ENCODE results near the gene PSMB7.

Gene PSMB7

DNA sequence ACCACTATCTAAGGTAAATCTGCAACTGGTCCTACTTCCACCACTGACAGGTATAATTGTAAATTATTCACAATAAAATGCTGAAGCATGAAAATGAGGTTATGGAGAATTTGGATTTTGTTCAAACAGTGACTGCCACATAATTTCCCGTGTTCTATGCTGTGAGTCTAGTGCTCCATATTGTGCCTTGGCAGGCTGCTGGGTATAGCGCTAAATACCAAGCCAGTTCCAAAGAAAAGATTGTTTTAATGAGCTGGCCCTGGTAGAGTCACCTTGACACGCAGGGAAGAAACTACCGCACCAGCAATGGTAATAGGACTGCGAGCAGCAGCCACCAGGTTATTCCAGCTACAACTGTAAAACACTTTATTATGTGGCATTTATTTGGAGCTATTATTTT is 30.4 kb downstream of the PSMB7 start:
- DNase-seq (ENCODE audit: low spot score in 2 of 2): no peak
- peaks cover 28% of the 10 kb centered on the region for H3K4me1 Mint-ChIP-seq
- ATAC-seq: no peak
- H3K4me3 Mint-ChIP-seq: no peak overlapping the region
- peaks cover 64% of the 10 kb centered on the region for H3K36me3 Mint-ChIP-seq
- no peak overlapping the region for H3K27ac Mint-ChIP-seq
- H3K9me3 Mint-ChIP-seq: no peaks in the 10 kb centered on the region

GRCh38 chr9:124384210-124384609 is 31.0 kb downstream of the PSMB7 start:
- H3K36me3 Mint-ChIP-seq: peaks cover 70% of the 10 kb centered on the region
- H3K27ac Mint-ChIP-seq: no peak overlapping the region
- ATAC-seq: no peak
- H3K4me3 Mint-ChIP-seq: no peak overlapping the region
- no peak for DNase-seq (ENCODE audit: low spot score in 2 of 2)
- no peaks in the 10 kb centered on the region for H3K9me3 Mint-ChIP-seq
- peaks cover 28% of the 10 kb centered on the region for H3K4me1 Mint-ChIP-seq

DNA sequence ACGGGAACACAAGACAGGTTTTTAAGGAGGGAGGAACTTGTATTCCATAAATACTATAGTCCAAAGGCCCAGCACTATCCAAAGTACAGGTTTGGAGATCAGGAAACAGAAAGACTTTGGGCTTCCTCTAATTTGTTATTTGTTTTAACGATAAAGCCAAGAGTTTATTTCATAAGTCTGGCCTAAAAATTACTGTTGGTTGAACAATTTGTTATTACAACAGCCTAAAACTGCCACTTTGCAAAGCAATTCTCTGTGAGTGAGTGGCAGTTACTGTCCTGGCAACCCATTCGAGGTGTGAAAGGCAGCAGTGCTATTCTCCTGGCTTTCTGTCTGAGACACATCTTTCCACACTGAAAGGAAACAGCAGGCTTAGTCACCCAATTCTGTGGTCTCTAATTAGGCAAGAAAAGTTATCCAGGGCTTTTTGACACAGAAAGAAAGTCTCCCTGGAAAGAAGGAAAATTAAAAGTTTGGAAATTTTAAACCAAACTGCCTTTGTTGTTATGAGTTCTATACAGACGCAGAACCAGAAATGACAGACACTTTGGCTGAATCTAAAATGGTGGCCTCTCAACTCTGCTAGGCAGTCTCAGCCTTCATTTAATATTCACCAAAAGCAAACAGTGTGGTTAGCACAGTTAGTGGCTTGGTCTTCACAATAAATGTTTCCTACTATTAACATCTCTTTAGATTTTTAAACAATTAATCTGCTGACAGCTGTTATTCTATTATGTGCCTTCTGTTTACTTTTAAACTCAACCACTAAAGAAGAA is 33.9 kb downstream of the PSMB7 start:
- peaks cover 19% of the 10 kb centered on the region for H3K4me1 Mint-ChIP-seq
- H3K4me3 Mint-ChIP-seq: no peak overlapping the region
- H3K9me3 Mint-ChIP-seq: no peaks in the 10 kb centered on the region
- peaks cover 71% of the 10 kb centered on the region for H3K36me3 Mint-ChIP-seq
- no peak overlapping the region for H3K27ac Mint-ChIP-seq
- ATAC-seq: peak; percentile 72
- no peak for DNase-seq (ENCODE audit: low spot score in 2 of 2)

- DNase-seq (ENCODE audit: low spot score in 2 of 2): peak in 1 of 2 donors; percentile 25
- Mint-ChIP-seq H3K36me3 (peaks cover 48% of the 10 kb centered on the region), H3K9me3 (no peaks in the 10 kb centered on the region), H3K4me3 (no peak overlapping the region), H3K4me1 (peaks cover 14% of the 10 kb centered on the region), H3K27ac (peak overlapping the region; percentile 32)
- no peak for ATAC-seq
Observed at GRCh38 chr9:124377551-124378406, 37.5 kb downstream of the PSMB7 start.

DNA sequence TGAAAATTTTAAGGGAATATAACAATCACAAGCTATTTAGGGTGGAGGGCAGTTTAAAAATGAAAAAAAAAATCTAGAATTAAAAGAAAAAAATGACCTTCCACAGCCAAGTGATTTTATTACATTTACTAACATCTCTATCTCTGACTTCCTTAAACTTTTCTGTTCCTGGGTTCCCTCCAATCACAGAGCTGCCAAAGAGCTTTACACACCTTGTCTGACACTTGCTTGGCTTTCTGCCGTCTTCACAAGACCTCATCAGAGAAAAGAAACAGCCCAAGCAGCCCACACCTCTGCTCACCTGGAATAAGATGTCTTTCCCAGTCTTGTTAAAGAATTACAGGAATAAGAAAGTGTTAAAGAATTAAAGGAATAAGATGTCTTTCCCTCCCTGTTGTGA is 38.9 kb downstream of the PSMB7 start:
- no peak for ATAC-seq
- H3K27ac Mint-ChIP-seq: peak overlapping the region; percentile 32
- DNase-seq (ENCODE audit: low spot score in 2 of 2): peak in 1 of 2 donors; percentile 18
- peaks cover 42% of the 10 kb centered on the region for H3K36me3 Mint-ChIP-seq
- no peak overlapping the region for H3K4me3 Mint-ChIP-seq
- H3K9me3 Mint-ChIP-seq: no peaks in the 10 kb centered on the region
- peaks cover 26% of the 10 kb centered on the region for H3K4me1 Mint-ChIP-seq

DNA sequence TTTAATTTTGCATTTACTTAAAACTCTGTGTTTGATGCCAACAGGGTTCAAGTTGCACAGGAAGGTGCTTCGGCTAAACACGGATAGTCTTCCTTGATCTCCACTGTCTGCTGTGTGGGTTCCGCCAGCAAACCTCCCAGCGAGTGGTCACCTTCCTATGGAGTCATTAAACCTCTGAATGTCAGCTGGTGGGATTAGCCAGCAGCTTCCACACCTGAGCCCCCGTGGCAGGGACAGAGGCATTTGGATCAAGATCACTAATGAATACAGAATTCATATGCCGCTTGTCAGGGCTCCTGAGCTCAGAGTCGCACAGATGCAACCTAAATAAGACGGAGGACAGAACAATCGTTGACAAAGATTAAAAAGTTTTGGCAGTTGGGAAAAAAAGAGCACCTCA is 39.5 kb downstream of the PSMB7 start:
- DNase-seq (ENCODE audit: low spot score in 2 of 2) (no peak), ATAC-seq (no peak)
- Mint-ChIP-seq H3K9me3 (no peaks in the 10 kb centered on the region), H3K4me3 (no peak overlapping the region), H3K27ac (no peak overlapping the region), H3K36me3 (peaks cover 46% of the 10 kb centered on the region), H3K4me1 (peaks cover 27% of the 10 kb centered on the region)

GRCh38 chr9:124373851-124374250 is 41.4 kb downstream of the PSMB7 start:
- Mint-ChIP-seq H3K4me1 (peaks cover 24% of the 10 kb centered on the region), H3K36me3 (peaks cover 27% of the 10 kb centered on the region), H3K4me3 (no peak overlapping the region), H3K9me3 (no peaks in the 10 kb centered on the region), H3K27ac (no peak overlapping the region)
- ATAC-seq (no peak), DNase-seq (ENCODE audit: low spot score in 2 of 2) (no peak)

GRCh38 chr9:124373386-124373785 is 41.9 kb downstream of the PSMB7 start:
- Mint-ChIP-seq H3K4me1 (peaks cover 28% of the 10 kb centered on the region), H3K4me3 (no peak overlapping the region), H3K27ac (no peak overlapping the region), H3K36me3 (peaks cover 23% of the 10 kb centered on the region), H3K9me3 (no peaks in the 10 kb centered on the region)
- DNase-seq (ENCODE audit: low spot score in 2 of 2) (no peak), ATAC-seq (no peak)

- no peak overlapping the region for H3K27ac Mint-ChIP-seq
- H3K4me1 Mint-ChIP-seq: peaks cover 35% of the 10 kb centered on the region
- no peaks in the 10 kb centered on the region for H3K9me3 Mint-ChIP-seq
- ATAC-seq (no peak), DNase-seq (ENCODE audit: low spot score in 2 of 2) (no peak)
- H3K36me3 Mint-ChIP-seq: peaks cover 23% of the 10 kb centered on the region
- no peak overlapping the region for H3K4me3 Mint-ChIP-seq
Observed at GRCh38 chr9:124372038-124372437, 43.2 kb downstream of the PSMB7 start.

DNA sequence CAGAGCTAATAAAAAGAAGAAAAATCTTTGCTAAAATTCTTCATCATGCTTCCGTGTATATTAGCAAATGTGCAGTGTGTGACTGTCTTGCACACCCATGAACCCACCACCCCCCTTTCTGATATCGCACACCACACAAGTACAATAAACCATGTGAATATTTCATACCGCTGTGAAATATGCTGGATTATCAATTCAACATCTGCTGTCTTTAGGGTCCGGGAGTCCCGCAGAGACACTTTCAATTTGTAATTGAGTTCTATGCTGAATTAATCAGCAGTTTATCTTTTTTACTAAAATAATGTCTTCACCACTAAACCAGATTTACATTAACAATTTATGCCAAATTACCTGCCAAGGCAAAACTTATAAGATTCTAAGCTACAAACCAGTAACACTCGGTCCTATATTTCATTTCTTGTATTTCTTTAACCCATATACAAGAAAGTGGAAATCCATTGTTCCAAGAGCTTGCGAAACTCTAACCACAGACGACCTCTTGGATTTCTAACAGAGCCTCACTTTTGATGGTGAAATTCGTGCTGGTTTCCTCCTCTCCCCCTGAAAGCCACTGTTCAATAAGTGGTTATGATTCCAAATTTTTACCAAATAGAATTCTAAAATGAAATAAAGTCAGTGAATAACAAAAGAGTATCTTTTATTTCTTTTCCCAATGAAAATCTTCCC is 44.2 kb downstream of the PSMB7 start:
- Mint-ChIP-seq H3K4me1 (peaks cover 41% of the 10 kb centered on the region), H3K27ac (no peak overlapping the region), H3K36me3 (peaks cover 23% of the 10 kb centered on the region), H3K4me3 (no peak overlapping the region), H3K9me3 (no peaks in the 10 kb centered on the region)
- DNase-seq (ENCODE audit: low spot score in 2 of 2) (no peak), ATAC-seq (no peak)

GRCh38 chr9:124369231-124369797 is 45.9 kb downstream of the PSMB7 start:
- DNase-seq (ENCODE audit: low spot score in 2 of 2) (peak in 1 of 2 donors; percentile 34), ATAC-seq (no peak)
- peaks cover 53% of the 10 kb centered on the region for H3K4me1 Mint-ChIP-seq
- H3K9me3 Mint-ChIP-seq: no peaks in the 10 kb centered on the region
- no peak overlapping the region for H3K4me3 Mint-ChIP-seq
- H3K27ac Mint-ChIP-seq: no peak overlapping the region
- peaks cover 20% of the 10 kb centered on the region for H3K36me3 Mint-ChIP-seq

DNA sequence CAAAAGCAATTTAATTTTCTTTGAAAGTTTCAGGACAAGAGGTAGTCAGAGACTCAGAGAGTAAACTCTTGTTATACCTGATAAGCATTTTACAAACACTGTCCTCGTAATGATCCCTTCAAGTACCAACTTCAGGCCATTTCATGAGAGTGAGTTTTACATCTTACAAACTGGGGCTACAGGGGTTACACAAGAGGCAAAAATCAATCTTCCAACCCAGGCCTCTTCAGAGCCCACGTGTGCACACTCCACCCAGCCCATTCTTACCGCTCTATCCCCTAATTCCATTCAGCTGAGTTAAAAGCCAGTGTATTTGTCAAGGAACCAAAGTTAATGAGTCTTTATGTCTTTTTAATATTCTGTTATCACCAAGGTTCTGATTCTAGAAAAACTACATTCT is 46.5 kb downstream of the PSMB7 start:
- Mint-ChIP-seq H3K36me3 (peaks cover 27% of the 10 kb centered on the region), H3K27ac (peak overlapping the region; percentile 27), H3K9me3 (no peaks in the 10 kb centered on the region), H3K4me1 (peaks cover 59% of the 10 kb centered on the region), H3K4me3 (no peak overlapping the region)
- no peak for ATAC-seq
- DNase-seq (ENCODE audit: low spot score in 2 of 2): no peak

DNA sequence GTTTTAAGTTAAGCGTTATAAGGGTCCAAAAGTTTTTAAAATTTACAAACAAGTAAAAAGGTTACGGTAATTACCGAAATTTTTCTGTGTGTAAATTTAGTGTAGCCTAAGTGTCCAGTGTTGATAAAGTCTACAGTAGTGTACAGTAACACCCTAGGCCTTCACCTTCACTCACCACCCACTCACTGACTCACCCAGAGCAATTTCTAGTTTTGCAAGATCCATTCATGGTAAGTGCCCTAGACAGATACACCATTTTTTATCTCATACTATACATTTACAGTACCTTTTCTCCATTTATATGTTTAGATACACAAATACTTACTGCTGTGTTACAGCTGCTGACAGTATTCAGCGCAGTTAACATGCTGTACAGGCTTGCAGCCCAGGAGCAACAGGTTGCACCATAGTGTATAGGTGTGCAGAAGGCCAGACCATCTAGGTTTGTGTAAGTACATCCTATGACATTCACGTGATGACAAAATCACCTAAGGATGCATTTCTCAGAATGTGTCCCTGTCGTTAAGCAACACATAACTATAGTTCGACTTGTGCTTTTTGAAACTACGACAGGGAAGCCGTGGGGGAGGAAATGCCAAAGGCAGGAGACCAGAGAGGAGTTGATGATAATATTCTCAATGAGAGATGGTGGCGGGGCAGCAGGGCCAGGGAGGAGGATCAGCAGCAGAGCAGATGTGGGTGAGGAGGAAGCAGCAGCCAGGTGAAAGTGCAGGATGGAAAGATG is 48.6 kb downstream of the PSMB7 start:
- no peak for DNase-seq (ENCODE audit: low spot score in 2 of 2)
- Mint-ChIP-seq H3K4me3 (no peak overlapping the region), H3K27ac (peak overlapping the region; percentile 69), H3K4me1 (peaks cover 58% of the 10 kb centered on the region), H3K9me3 (no peaks in the 10 kb centered on the region), H3K36me3 (peaks cover 22% of the 10 kb centered on the region)
- ATAC-seq: no peak

DNA sequence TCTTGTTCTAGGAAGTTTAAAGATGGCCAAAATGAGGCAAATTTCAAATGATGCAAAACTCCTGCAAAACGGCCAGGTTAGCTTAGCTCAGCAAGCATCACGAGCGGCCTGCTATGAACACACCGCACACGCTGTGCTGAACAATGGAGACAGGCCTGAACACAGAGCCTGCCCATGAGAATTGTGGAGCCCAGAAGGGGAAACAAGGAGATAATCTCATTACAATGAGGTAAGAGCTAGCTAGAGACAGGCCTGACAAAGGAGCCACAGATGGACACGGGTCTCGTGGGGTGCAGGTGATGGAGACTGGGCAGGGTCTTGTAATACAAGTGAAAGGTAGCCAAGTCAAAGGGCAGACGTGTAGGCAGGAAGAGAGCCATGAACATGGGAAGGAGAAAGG is 50.2 kb downstream of the PSMB7 start:
- H3K4me1 Mint-ChIP-seq: peaks cover 68% of the 10 kb centered on the region

More for the DNA sequence above, 50.2 kb downstream of the PSMB7 start:
- peak overlapping the region; percentile 48 for H3K27ac Mint-ChIP-seq
- H3K36me3 Mint-ChIP-seq: peaks cover 15% of the 10 kb centered on the region
- no peak for ATAC-seq
- no peak overlapping the region for H3K4me3 Mint-ChIP-seq
- no peaks in the 10 kb centered on the region for H3K9me3 Mint-ChIP-seq
- DNase-seq (ENCODE audit: low spot score in 2 of 2): no peak

Data from stimulated activated effector memory CD8-positive, alpha-beta T cell treated with anti-CD3 and anti-CD28 coated beads, Interleukin-12 subunit alpha, Interleukin-12 subunit beta, amount 100 ng/mL, for 72 hours (primary cell).